Ureter (tissue), 1 donor: ENCODE data around the gene ISG15. TPM values are rescaled to one million over a fixed set of nuclear protein-coding genes. Genes with fewer than 3 reads are reported as not detected.

Experiments used
- DNase-seq: peaks from one replicate; pipeline ENCODE4 v3.0.0-alpha.2; 2020; ENCODE audit warnings: low spot score
- total RNA-seq: library from RNA; stranded (reverse); gene quantifications from one replicate; pipeline ENCODE4 v1.2.4, GENCODE V29; 2023
- donor health status: DM: yes; HTN: yes; CAD: no.

ISG15 gene
- total RNA-seq, result 14.9 TPM

GRCh38 chr1:1013105-1013921, at the start of gene ISG15:
ISG15 (plus strand) TSS chr1:1013497; CDS start chr1:1013574, 77 bp downstream.
- peak; percentile 93 for DNase-seq

GRCh38 chr1:963746-964525, 49.4 kb upstream of the ISG15 start:
- no peak for DNase-seq

GRCh38 chr1:964691-965525, 48.4 kb upstream of the ISG15 start:
- no peak for DNase-seq

- no peak for DNase-seq
These were observed 47.7 kb upstream of the ISG15 start for GRCh38 chr1:965526-966134.

GRCh38 chr1:966135-966703, 47.1 kb upstream of the ISG15 start, which contains the start of gene PLEKHN1:
PLEKHN1 (plus strand) TSS chr1:966482; CDS start chr1:966532, 50 bp downstream.
- no peak for DNase-seq

GRCh38 chr1:966704-967300, 46.5 kb upstream of the ISG15 start:
- DNase-seq, result peak; percentile 88

GRCh38 chr1:967466-968343, 45.6 kb upstream of the ISG15 start:
- DNase-seq, result peak; percentile 75

GRCh38 chr1:969260-969855, 43.9 kb upstream of the ISG15 start:
- no peak for DNase-seq

- no peak for DNase-seq
These were observed 42.9 kb upstream of the ISG15 start for GRCh38 chr1:970242-970972.

- DNase-seq, result peak; percentile 85
These were observed 42.1 kb upstream of the ISG15 start for GRCh38 chr1:970973-971730.

GRCh38 chr1:971751-972506, 41.4 kb upstream of the ISG15 start:
- no peak for DNase-seq

GRCh38 chr1:972726-973458, 40.4 kb upstream of the ISG15 start:
- DNase-seq, result no peak

GRCh38 chr1:973459-974292, 39.6 kb upstream of the ISG15 start:
- DNase-seq, result no peak

- DNase-seq, result no peak
These were observed 39.0 kb upstream of the ISG15 start for GRCh38 chr1:974293-974640.

- DNase-seq, result no peak
These were observed 38.5 kb upstream of the ISG15 start for GRCh38 chr1:974687-975328.
